HG03521 (cell line): Measurements from ENCODE around the gene POTEJ.
"Not testable (repeated sequence)": the region's sequence is repeated elsewhere in the genome, so short reads cannot be mapped to it uniquely, and the experiment has no call there.

Source experiments
- ATAC-seq: cut with Tn5 transposase; IDR thresholded peaks from one replicate; pipeline ENCODE4 v1.9.1; 2021; ENCODE audit warnings: mild to moderate bottlenecking, moderate library complexity; ENCODE audit not compliant: unreplicated experiment

Gene POTEJ

DNA sequence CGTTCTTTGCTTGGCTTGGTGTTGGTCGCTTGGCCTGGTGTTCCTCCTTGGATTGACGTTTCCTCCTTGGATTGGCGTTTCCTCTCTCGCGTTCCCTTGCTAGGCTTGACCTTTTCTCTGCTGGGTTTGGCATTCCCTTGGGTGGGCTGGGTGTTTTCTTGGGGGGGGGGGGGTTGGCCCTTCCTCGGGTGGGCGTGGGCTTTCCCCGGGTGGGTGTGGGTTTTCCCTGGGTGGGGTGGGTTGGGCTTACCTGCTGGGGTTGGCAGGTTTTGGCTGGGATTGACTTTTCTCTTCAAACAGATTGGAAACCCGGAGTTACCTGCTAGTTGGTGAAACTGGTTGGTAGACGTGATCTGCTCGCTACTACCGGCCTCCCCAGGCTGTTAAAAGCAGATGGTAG lies at the start of gene POTEJ:
TSS of gene POTEJ (plus strand) at position 301 of the 400 bp plus-strand sequence. CDS start at position 394, 93 bp downstream.
- not testable (repeated sequence) for ATAC-seq

- ATAC-seq: not testable (repeated sequence)
These were observed 45.1 kb upstream of the POTEJ start for GRCh38 chr2:130566165-130566564.

- not testable (repeated sequence) for ATAC-seq
These were observed 39.3 kb upstream of the POTEJ start for GRCh38 chr2:130571929-130572328.

DNA sequence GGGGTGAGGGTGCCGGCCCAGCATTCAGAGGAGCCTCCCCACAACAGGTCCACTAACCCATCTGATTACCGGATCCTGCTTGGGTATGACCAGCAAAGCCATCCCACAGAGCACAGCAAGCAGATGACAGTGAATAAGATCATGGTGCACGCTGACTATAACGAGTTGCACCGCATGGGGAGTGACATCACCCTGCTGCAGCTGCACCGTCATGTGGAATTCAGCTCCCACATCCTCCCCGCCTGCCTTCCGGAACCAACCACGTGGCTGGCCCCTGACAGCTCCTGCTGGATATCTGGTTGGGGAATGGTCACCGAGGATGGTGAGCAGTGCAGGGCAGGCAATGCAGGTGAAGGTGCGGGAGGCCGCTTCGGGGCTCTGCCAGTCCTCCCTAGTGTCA lies 37.0 kb upstream of the POTEJ start:
- not testable (repeated sequence) for ATAC-seq

- not testable (repeated sequence) for ATAC-seq
These were observed 34.9 kb upstream of the POTEJ start for GRCh38 chr2:130576209-130576784.

DNA sequence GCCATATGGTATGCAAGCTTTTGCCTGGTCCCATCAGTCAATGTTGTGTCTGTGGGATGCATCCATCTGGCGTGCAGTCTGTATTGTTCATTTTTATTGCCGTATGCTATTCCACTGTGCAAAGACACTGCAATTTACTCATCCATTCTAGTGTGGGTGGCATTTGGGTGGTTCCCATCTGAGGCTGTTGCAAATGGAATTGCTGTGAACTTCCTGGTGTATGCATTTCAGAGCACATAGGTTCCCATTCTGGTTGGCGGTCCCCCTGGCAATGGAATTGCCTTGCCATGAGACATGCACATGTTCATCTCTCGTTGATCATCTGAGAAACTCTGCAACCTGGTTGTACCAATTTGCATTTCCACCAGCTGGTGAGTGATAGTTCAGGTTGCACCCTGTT lies 33.7 kb upstream of the POTEJ start:
- ATAC-seq: not testable (repeated sequence)

DNA sequence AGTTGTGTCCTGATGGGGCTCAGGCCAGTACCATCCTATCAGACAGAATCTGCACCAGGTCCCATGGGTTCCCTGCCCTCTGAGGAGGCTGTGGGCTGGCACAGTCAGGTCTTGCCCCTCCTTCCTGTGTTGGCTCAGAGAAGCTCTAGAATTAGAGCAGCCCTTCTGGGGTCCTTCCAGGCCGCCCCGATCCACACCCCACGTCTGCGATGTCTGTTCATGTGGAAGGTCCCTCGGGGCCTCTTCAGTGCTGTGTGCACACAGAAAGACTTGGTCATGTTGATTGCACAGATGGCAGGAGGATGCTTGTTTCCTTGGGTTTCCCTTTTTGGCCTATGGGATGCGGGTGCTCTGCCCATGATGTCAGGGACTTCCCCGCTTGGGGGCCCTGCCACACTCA lies 32.1 kb upstream of the POTEJ start:
- not testable (repeated sequence) for ATAC-seq

DNA sequence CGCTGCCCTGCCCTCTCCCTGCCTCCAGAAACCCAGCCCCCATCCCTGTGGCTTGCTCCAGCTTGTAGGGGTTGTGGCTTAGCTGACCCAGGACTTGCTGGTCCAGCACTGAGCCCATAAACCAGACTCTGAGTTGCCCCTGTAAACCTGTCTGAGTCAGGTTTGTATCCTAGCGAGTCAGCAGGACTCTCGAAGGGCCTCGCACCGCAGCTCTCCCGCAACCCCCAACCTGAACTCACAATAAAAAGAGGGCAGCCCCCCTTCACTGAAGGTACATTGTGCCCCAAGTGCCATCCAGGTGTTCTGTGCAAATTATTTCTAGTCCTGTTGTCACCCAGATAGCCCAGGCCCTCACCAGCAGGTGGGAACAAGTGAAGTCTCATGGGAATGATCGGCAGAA lies 29.7 kb upstream of the POTEJ start:
- ATAC-seq: not testable (repeated sequence)

DNA sequence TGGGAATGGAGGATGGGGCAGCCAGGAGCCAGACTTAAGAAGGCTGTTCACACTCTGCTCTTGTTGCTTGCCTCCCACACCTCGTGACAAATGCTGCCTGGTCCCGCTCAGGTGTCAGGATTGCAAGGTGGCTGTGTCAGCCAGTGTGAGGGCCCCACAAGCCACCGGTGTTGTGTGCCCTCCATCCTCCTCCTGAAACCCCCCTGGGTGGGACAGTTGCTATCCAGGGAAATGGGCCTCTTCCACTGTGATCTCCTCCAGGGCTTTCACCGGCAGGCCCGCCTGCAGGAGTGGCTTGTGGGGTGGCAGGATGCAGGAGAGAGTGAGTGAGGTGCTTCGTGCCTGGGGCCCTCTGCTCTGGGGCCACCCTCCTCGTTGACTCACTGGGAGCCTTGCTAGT lies 28.3 kb upstream of the POTEJ start:
- not testable (repeated sequence) for ATAC-seq

- not testable (repeated sequence) for ATAC-seq
These were observed 27.7 kb upstream of the POTEJ start for GRCh38 chr2:130583582-130583981.

GRCh38 chr2:130584726-130585125 lies 26.5 kb upstream of the POTEJ start:
- not testable (repeated sequence) for ATAC-seq

- ATAC-seq: not testable (repeated sequence)
These were observed 22.4 kb upstream of the POTEJ start for GRCh38 chr2:130588688-130589458.

- ATAC-seq: not testable (repeated sequence)
These were observed 20.9 kb upstream of the POTEJ start for GRCh38 chr2:130590170-130590841.

DNA sequence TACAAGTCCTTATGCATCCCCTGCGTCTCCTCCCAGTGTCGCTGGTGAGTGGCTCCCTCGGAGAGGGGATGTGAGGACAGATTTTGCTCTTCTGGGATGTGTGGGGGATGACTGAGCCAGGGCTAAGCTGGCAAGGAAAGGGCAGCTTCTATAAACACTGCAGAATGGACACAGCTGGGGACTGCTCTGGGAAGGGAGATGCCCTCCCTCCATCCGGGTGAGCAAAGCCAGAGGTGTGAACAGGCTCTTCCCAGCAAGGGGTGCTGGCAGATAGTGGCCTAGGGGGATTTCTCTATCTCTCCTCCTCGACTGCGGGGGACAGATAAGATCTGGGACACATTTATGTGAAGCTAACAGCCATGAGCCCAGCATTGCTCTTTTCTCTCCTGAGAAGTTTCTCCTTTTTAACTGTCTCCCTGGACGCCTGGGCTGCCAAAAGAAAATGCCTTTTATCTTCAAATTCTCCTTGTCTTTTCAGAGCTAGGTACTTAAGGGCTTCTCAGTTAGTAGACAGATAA lies 20.3 kb upstream of the POTEJ start:
- not testable (repeated sequence) for ATAC-seq

DNA sequence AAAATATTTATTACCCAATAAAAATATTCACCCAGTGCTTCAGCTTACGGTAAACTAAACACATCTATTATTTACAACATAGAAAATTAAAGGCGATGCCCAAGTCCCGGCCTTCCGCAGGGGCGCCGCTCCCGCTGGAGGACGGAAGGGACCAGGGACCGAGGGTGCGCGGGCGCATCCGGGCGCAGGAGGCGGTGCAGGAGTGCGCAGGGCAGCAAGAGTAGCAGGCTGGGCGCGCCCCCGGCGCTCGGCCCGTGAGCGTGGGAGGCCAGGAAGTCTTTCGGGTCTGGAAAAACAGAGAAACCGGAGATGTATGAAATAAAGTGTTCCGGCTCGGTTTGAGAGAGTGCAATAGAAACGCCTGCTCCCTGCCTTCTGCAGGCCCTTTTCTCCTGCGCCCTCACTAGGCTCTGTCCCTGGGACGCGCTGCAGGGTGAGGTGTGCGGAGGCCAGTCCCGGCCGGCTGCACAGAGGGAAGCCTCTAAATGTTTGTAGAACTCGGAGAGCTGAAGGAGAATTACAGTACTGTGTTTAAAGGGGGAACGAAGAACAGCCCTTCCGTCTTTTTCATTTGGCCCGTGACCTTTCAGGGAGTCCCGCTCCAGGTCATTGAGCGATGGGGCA lies 18.3 kb upstream of the POTEJ start:
- not testable (repeated sequence) for ATAC-seq

GRCh38 chr2:130594011-130594410 lies 17.2 kb upstream of the POTEJ start:
- not testable (repeated sequence) for ATAC-seq

DNA sequence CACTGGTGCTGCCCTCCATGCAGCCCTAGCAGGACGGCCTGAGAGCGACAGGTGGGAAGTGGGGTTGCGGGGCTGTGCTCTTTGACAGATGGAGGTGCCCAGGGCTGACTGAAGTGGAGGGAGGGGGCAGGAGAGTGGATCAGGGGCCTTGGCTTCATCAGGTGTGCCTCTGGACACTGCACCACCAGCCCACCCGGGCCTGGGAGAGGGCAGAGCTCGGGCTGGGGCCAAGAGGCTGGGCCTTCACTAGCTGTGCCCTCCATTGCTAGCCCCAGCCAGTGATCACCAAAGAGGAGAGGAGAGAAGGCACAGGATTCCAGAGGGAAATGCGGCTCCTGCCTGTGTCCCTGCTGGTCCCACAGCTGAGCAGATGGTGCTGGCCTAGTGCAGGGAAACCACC lies 14.5 kb upstream of the POTEJ start:
- ATAC-seq: not testable (repeated sequence)

DNA sequence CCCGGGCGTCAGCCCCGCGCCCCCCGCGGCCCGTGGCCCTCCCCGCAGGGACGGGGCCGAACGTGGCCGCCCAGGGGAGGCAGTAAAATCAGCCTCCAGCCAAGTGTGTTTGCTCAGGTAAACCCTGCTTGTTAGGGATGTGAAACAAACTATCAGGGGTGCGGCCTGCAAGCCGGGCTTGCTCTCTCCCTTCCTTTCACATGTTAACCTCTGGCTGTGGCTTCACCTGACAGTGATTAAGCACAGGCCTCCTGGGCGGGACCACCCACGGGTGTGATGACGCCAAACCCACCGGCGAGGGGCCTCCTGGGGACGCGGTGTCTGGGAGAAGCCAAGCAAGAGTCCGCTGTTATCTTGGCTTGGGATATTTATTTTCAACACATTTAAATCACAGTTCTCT lies 13.2 kb upstream of the POTEJ start:
- ATAC-seq: not testable (repeated sequence)

- not testable (repeated sequence) for ATAC-seq
These were observed 12.8 kb upstream of the POTEJ start for GRCh38 chr2:130598463-130598862.

DNA sequence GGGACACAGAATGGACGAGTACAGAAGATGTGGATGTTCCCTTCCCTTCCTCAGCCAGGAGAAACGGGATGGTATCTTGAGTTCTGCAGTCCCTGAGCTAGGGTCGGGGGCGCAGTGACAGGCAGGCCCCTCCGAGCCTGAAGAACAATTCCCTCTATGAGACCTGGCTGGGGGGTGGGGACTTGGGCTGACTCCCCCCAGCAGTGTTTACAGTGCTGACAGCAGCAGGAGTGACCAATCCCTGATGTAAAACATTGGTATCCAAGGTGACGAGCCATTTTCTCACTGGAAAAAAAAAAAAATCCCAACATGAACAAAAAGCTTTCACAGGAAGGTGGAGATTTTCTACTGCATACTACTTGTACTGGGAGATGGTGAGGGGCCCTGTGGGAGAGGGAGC lies 11.8 kb upstream of the POTEJ start, which contains the start of gene CFC1:
TSS of gene CFC1 (minus strand) at position 183 of the 400 bp plus-strand sequence. CDS start 288 bp downstream, outside the sequence.
- ATAC-seq: not testable (repeated sequence)

DNA sequence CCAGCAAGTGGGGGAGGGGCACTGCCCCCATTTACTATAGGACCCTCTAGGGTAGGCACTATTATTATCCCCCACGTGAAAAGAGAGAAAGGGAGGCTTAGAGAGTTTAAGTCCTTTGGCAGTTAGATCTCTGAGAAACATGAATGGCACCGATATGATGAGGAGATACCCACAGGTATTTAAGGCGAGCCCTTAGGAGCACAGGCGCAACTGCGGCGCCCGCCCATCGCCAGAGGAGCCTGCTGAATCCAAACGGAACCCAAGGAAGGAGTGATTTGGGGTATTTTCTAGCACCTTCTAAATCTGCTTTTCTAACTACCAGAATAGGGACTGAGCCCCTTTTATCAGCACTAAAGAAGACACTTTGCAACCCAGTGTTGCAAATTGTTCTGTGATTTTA lies 11.3 kb upstream of the POTEJ start:
- ATAC-seq: not testable (repeated sequence)
